Measurements from ENCODE around the gene MED1. TPM values are rescaled to one million over a fixed set of nuclear protein-coding genes. Genes with fewer than 3 reads are reported as not detected.

The MED1 gene
- total and polyA plus RNA-seq, 3 donors from 2014 or later = 31.1 to 32.8 (median 32.3) TPM

GRCh38 chr17:39361064-39361463 is 90.0 kb downstream of the MED1 start:
- no peak overlapping the region for H3K4me3 ChIP-seq
- no peaks in the 10 kb centered on the region for H3K36me3 ChIP-seq (ENCODE audit: low read depth, missing control alignments)
- H3K9me3 ChIP-seq = no peaks in the 10 kb centered on the region
- TF ChIP-seq CTCF (IDR thresholded peaks at IDR 0.05) (no peak), POLR2A (IDR thresholded peaks at IDR 0.05) (no peak)
- H3K27me3 ChIP-seq = no peaks in the 10 kb centered on the region
- no peak for DNase-seq
- peak overlapping the region; percentile 41 to 62 for H3K27ac ChIP-seq
- peaks cover 22% of the 10 kb centered on the region for H3K4me1 ChIP-seq
- intact Hi-C loops (cut with DNase I; ENCODE audit: low total_unique reads) = no loop called here
- 47 to 83% methylated on average over 1 of the region's 1 CpG for WGBS, 2 donors

GRCh38 chr17:39360537-39360936 is 90.5 kb downstream of the MED1 start:
- WGBS, 2 donors = 61 to 88% methylated on average over 3 of the region's 3 CpGs
- Histone ChIP-seq H3K36me3 (ENCODE audit: low read depth, missing control alignments) (no peaks in the 10 kb centered on the region), H3K9me3 (no peaks in the 10 kb centered on the region), H3K27ac (peak overlapping the region; percentile 41 to 62), H3K4me3 (no peak overlapping the region), H3K4me1 (peaks cover 17% of the 10 kb centered on the region), H3K27me3 (no peaks in the 10 kb centered on the region)
- TF ChIP-seq POLR2A (IDR thresholded peaks at IDR 0.05) = no peak
- TF ChIP-seq CTCF (IDR thresholded peaks at IDR 0.05) = no peak
- peak; percentile 72 for DNase-seq
- intact Hi-C loops (cut with DNase I; ENCODE audit: low total_unique reads) = no loop called here

DNA sequence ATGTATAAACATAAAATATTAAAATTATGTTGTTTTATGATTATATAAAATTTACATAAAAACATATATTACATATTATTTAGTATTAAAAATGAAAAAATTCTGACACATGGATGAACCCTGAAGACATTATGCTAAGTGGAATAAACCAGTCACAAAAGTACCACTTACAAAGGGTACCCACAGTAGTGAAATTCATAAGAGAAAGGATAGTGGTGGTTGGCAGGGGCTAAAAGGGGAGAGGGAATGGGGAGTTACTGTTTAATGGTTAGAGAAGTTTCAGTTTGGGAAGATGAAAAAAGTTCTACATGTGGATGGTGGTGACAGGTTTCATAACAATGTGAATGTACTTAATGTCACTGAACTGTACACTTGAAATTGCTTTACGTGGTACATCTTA is 91.1 kb downstream of the MED1 start:
- TF ChIP-seq CTCF (IDR thresholded peaks at IDR 0.05) (no peak), POLR2A (IDR thresholded peaks at IDR 0.05) (no peak)
- Histone ChIP-seq H3K27ac (peak overlapping the region in 1 of 2 donors; percentile 16), H3K27me3 (no peaks in the 10 kb centered on the region), H3K4me1 (peaks cover 12% of the 10 kb centered on the region), H3K36me3 (ENCODE audit: low read depth, missing control alignments) (no peaks in the 10 kb centered on the region), H3K9me3 (no peaks in the 10 kb centered on the region), H3K4me3 (no peak overlapping the region)
- 75 to 76% methylated on average over 1 of the region's 1 CpG for WGBS, 2 donors
- intact Hi-C loops (cut with DNase I; ENCODE audit: low total_unique reads) = no loop called here
- no peak for DNase-seq

- Histone ChIP-seq H3K9me3 (no peaks in the 10 kb centered on the region), H3K4me1 (peaks cover 12% of the 10 kb centered on the region), H3K36me3 (ENCODE audit: low read depth, missing control alignments) (no peaks in the 10 kb centered on the region), H3K4me3 (no peak overlapping the region), H3K27me3 (no peaks in the 10 kb centered on the region), H3K27ac (no peak overlapping the region)
- intact Hi-C loops (cut with DNase I; ENCODE audit: low total_unique reads) = no loop called here
- DNase-seq = no peak
- WGBS, 2 donors = 72 to 80% methylated on average over 3 of the region's 3 CpGs
- no peak for TF ChIP-seq POLR2A (IDR thresholded peaks at IDR 0.05)
- no peak for TF ChIP-seq CTCF (IDR thresholded peaks at IDR 0.05)
Observed at GRCh38 chr17:39357986-39358385, 93.1 kb downstream of the MED1 start.

GRCh38 chr17:39357488-39357887 is 93.6 kb downstream of the MED1 start:
- Histone ChIP-seq H3K36me3 (ENCODE audit: low read depth, missing control alignments) (no peaks in the 10 kb centered on the region), H3K9me3 (no peaks in the 10 kb centered on the region), H3K27ac (no peak overlapping the region), H3K4me1 (peaks cover 17% of the 10 kb centered on the region), H3K4me3 (no peak overlapping the region), H3K27me3 (no peaks in the 10 kb centered on the region)
- 67 to 69% methylated on average over 8 of the region's 8 CpGs for WGBS, 2 donors
- no peak for DNase-seq
- no peak for TF ChIP-seq CTCF (IDR thresholded peaks at IDR 0.05)
- no peak for TF ChIP-seq POLR2A (IDR thresholded peaks at IDR 0.05)
- intact Hi-C loops (cut with DNase I; ENCODE audit: low total_unique reads) = no loop called here
